ENCODE results near the gene PBX2.

- TF ChIP-seq, protein P1, sequence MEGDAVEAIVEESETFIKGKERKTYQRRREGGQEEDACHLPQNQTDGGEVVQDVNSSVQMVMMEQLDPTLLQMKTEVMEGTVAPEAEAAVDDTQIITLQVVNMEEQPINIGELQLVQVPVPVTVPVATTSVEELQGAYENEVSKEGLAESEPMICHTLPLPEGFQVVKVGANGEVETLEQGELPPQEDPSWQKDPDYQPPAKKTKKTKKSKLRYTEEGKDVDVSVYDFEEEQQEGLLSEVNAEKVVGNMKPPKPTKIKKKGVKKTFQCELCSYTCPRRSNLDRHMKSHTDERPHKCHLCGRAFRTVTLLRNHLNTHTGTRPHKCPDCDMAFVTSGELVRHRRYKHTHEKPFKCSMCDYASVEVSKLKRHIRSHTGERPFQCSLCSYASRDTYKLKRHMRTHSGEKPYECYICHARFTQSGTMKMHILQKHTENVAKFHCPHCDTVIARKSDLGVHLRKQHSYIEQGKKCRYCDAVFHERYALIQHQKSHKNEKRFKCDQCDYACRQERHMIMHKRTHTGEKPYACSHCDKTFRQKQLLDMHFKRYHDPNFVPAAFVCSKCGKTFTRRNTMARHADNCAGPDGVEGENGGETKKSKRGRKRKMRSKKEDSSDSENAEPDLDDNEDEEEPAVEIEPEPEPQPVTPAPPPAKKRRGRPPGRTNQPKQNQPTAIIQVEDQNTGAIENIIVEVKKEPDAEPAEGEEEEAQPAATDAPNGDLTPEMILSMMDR (conservative IDR thresholded peaks at IDR 0.05 in 1 of 2, IDR thresholded peaks at IDR 0.05 in 1 of 2; ENCODE audit: extremely low read depth in 1 of 2, insufficient read depth in 1 of 2, low read depth in 1 of 2, low read length in 2 of 2), result no peak
- no peak for TF ChIP-seq EZH2 (IDR thresholded peaks at IDR 0.05; ENCODE audit: borderline replicate concordance, low read length)
These were observed 11.2 kb downstream of the PBX2 start for GRCh38 chr6:32178547-32179440.
